Measurements from ENCODE around the gene PLA2G4C. TPM values are rescaled to one million over a fixed set of nuclear protein-coding genes. Genes with fewer than 3 reads are reported as not detected.

The PLA2G4C gene
- total and polyA plus RNA-seq, 4 donors = 6.4 to 21.6 (median 10.2) TPM

DNA sequence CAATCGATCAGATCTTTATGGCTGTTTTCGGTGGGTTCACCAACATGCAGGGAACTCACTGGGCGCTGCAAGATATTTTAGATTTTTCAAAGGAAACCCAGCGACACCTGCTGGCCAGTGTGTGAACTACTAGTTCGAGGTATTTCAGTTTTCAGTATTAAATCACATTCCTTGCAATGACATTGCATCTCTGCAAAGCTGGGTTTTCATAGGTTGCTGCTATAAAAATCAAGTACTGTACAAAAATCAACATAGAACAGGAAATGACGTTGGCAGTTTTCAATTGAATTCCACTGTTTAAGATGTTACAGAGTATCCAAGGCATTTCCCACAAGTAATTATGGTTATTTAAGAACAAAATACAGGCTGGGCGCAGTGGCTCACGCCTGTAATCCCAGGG, 41.9 kb upstream of the PLA2G4C start:
- H3K4me1 ChIP-seq (ENCODE audit: control insufficient read depth in 5 of 5, insufficient read depth in 5 of 5, low read length in 5 of 5) = no peaks in the 10 kb centered on the region
- H3K9me3 ChIP-seq (ENCODE audit: control insufficient read depth in 4 of 4, insufficient read depth in 3 of 4, low read length in 3 of 4) = no peaks in the 10 kb centered on the region
- H3K27ac ChIP-seq (ENCODE audit: low read depth in 1 of 2, low read length in 1 of 2) = no peak overlapping the region
- ATAC-seq (ENCODE audit: insufficient read depth, low FRiP score) (peak; percentile 75), DNase-seq (peak; percentile 63 to 64 (median 64))
- H3K36me3 ChIP-seq (ENCODE audit: control insufficient read depth in 4 of 4, insufficient read depth in 4 of 4, low read length in 4 of 4) = peaks cover 0 to 18% (median 10%) of the 10 kb centered on the region in 4 donors
- WGBS, 2 donors = 35 to 42% methylated on average over 8 of the region's 8 CpGs
- H3K4me3 ChIP-seq = no peak overlapping the region
- TF ChIP-seq, protein P1, sequence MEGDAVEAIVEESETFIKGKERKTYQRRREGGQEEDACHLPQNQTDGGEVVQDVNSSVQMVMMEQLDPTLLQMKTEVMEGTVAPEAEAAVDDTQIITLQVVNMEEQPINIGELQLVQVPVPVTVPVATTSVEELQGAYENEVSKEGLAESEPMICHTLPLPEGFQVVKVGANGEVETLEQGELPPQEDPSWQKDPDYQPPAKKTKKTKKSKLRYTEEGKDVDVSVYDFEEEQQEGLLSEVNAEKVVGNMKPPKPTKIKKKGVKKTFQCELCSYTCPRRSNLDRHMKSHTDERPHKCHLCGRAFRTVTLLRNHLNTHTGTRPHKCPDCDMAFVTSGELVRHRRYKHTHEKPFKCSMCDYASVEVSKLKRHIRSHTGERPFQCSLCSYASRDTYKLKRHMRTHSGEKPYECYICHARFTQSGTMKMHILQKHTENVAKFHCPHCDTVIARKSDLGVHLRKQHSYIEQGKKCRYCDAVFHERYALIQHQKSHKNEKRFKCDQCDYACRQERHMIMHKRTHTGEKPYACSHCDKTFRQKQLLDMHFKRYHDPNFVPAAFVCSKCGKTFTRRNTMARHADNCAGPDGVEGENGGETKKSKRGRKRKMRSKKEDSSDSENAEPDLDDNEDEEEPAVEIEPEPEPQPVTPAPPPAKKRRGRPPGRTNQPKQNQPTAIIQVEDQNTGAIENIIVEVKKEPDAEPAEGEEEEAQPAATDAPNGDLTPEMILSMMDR (IDR thresholded peaks at IDR 0.05; ENCODE audit: control extremely low read depth, extremely low read depth) = peak; percentile 63
- H3K27me3 ChIP-seq (ENCODE audit: control insufficient read depth in 3 of 3, insufficient read depth in 3 of 3, low read length in 2 of 3) = no peaks in the 10 kb centered on the region
- no peak overlapping the region for H3K9ac ChIP-seq (ENCODE audit: insufficient read depth in 1 of 2, low read length in 2 of 2)

DNA sequence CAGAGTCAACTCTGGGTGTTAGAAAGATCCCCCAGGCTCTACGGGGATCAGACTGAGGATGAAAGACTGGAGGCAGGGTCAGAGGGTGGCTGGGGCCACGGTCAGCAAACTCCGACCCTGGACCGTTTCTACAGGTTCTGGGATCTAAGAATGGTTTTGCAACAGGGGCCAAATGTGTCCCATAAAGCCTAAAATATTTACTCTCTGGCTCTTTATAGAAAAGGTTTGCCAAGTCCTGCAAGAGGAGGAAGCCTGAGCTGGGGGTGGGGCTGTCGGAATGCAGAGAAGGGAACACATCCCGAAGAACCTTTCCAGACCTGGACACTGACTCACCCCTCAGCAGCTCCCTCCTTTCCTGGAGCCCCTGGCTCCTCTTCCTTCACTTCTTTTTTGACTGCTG, 38.8 kb upstream of the PLA2G4C start:
- Histone ChIP-seq H3K9me3 (ENCODE audit: control insufficient read depth in 4 of 4, insufficient read depth in 3 of 4, low read length in 3 of 4) (no peaks in the 10 kb centered on the region), H3K4me3 (no peak overlapping the region), H3K4me1 (ENCODE audit: control insufficient read depth in 5 of 5, insufficient read depth in 5 of 5, low read length in 5 of 5) (no peaks in the 10 kb centered on the region), H3K27ac (ENCODE audit: low read depth in 1 of 2, low read length in 1 of 2) (no peak overlapping the region), H3K9ac (ENCODE audit: insufficient read depth in 1 of 2, low read length in 2 of 2) (no peak overlapping the region), H3K36me3 (ENCODE audit: control insufficient read depth in 4 of 4, insufficient read depth in 4 of 4, low read length in 4 of 4) (peaks cover 0 to 17% (median 11%) of the 10 kb centered on the region in 4 donors), H3K27me3 (ENCODE audit: control insufficient read depth in 3 of 3, insufficient read depth in 3 of 3, low read length in 2 of 3) (no peaks in the 10 kb centered on the region)
- 84 to 91% methylated on average over 6 of the region's 6 CpGs for WGBS, 2 donors
- no peak for DNase-seq
- TF ChIP-seq, protein P1 (IDR thresholded peaks at IDR 0.05; ENCODE audit: control extremely low read depth, extremely low read depth) = no peak
- ATAC-seq (ENCODE audit: insufficient read depth, low FRiP score) = no peak

DNA sequence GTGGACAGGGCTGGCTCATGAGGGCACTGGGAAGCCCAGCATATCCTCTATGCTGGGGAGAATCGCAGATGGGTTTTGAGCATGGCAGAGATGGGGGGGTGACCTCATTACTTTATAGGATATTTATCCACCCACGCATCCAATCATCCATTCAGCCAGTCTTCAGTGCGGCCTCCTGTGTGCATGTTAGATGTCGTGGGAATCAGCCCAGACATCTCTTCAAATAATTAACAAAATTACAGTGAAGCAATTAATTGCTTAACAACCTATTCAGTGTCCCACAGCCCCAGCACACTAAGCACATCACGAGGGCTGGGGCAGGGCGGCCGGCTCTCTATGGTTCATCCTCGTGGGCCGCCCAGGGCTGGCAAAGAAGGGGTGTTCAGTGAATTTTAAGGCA, 38.0 kb upstream of the PLA2G4C start:
- ATAC-seq (ENCODE audit: insufficient read depth, low FRiP score) = no peak
- Histone ChIP-seq H3K4me3 (no peak overlapping the region), H3K9me3 (ENCODE audit: control insufficient read depth in 4 of 4, insufficient read depth in 3 of 4, low read length in 3 of 4) (no peaks in the 10 kb centered on the region), H3K9ac (ENCODE audit: insufficient read depth in 1 of 2, low read length in 2 of 2) (no peak overlapping the region), H3K27ac (ENCODE audit: low read depth in 1 of 2, low read length in 1 of 2) (no peak overlapping the region), H3K36me3 (ENCODE audit: control insufficient read depth in 4 of 4, insufficient read depth in 4 of 4, low read length in 4 of 4) (peaks cover 0 to 20% (median 14%) of the 10 kb centered on the region in 4 donors), H3K4me1 (ENCODE audit: control insufficient read depth in 5 of 5, insufficient read depth in 5 of 5, low read length in 5 of 5) (no peaks in the 10 kb centered on the region), H3K27me3 (ENCODE audit: control insufficient read depth in 3 of 3, insufficient read depth in 3 of 3, low read length in 2 of 3) (no peaks in the 10 kb centered on the region)
- WGBS, 2 donors = 97 to 98% methylated on average over 9 of the region's 9 CpGs
- no peak for DNase-seq
- TF ChIP-seq, protein P1 (IDR thresholded peaks at IDR 0.05; ENCODE audit: control extremely low read depth, extremely low read depth) = no peak

DNA sequence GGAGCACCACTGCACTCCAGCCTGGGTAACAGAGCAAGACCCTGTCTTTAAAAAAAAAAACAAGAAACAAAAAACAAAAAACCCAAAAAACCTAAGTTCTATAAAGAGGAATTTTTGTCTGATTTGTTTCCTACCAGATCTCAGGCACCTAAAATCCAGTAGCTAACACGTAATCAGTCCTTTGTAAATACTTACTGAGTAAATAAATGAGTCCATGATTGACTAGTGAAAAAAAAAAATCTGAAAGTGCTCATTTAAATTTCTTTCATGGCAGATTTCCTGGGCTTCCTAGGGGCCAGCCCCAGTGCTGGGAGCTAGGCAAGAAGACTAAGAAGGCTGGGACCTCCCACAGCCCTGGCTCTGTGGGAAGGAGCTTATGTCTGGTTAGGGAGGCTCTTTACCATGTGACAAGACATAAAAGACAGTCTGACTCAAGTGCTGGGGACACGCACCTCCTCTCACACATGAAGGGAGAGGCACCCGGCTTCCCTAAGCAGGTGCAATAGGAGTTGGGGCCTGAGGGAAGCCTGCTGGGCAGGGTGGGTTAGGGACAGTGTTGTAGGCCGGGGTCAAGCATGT, 37.1 kb upstream of the PLA2G4C start:
- Histone ChIP-seq H3K4me1 (ENCODE audit: control insufficient read depth in 5 of 5, insufficient read depth in 5 of 5, low read length in 5 of 5) (no peaks in the 10 kb centered on the region), H3K36me3 (ENCODE audit: control insufficient read depth in 4 of 4, insufficient read depth in 4 of 4, low read length in 4 of 4) (peaks cover 0 to 22% (median 19%) of the 10 kb centered on the region in 4 donors), H3K9ac (ENCODE audit: insufficient read depth in 1 of 2, low read length in 2 of 2) (no peak overlapping the region), H3K9me3 (ENCODE audit: control insufficient read depth in 4 of 4, insufficient read depth in 3 of 4, low read length in 3 of 4) (no peaks in the 10 kb centered on the region), H3K27me3 (ENCODE audit: control insufficient read depth in 3 of 3, insufficient read depth in 3 of 3, low read length in 2 of 3) (no peaks in the 10 kb centered on the region), H3K27ac (ENCODE audit: low read depth in 1 of 2, low read length in 1 of 2) (no peak overlapping the region), H3K4me3 (no peak overlapping the region)
- TF ChIP-seq, protein P1 (IDR thresholded peaks at IDR 0.05; ENCODE audit: control extremely low read depth, extremely low read depth) = no peak
- WGBS, 2 donors = 92 to 98% methylated on average over 4 of the region's 4 CpGs
- DNase-seq (no peak), ATAC-seq (ENCODE audit: insufficient read depth, low FRiP score) (no peak)
